IPS-20b (cell line): ENCODE measurements around the gene CRIP1.
A peak's percentile ranks its signal among the peaks of the same experiment; 100 is the strongest.

Source experiments
- H3K27ac ChIP-seq: one replicate; pipeline ENCODE4 v1.5.1; 2013; ENCODE audit warnings: low read length
- H3K27me3 ChIP-seq: 2 replicates; pipeline ENCODE4 v1.6.1; 2013; ENCODE audit warnings: mild to moderate bottlenecking, low read length, inconsistent platforms; ENCODE audit not compliant: insufficient read depth
- H3K36me3 ChIP-seq: 2 replicates; pipeline ENCODE4 v1.6.1; 2013; ENCODE audit warnings: low read depth, mild to moderate bottlenecking, inconsistent platforms, low read length, moderate library complexity; ENCODE audit not compliant: insufficient read depth
- H3K4me1 ChIP-seq: 2 replicates; pipeline ENCODE4 v1.6.1; 2013; ENCODE audit warnings: mild to moderate bottlenecking, control low read depth, inconsistent platforms, low read length, moderate library complexity; ENCODE audit not compliant: insufficient read depth
- H3K4me3 ChIP-seq: 2 replicates; pipeline ENCODE4 v1.5.1; 2013; ENCODE audit warnings: mild to moderate bottlenecking, low read length, inconsistent platforms
- H3K9ac ChIP-seq: 2 replicates; pipeline ENCODE4 v1.6.1; 2013; ENCODE audit warnings: low read depth, mild to moderate bottlenecking, inconsistent platforms, low read length, moderate library complexity
- H3K9me3 ChIP-seq: 2 replicates; pipeline ENCODE4 v1.6.1; 2013; ENCODE audit warnings: mild to moderate bottlenecking, low read depth, low read length, inconsistent platforms; ENCODE audit not compliant: insufficient read depth

The CRIP1 gene

DNA sequence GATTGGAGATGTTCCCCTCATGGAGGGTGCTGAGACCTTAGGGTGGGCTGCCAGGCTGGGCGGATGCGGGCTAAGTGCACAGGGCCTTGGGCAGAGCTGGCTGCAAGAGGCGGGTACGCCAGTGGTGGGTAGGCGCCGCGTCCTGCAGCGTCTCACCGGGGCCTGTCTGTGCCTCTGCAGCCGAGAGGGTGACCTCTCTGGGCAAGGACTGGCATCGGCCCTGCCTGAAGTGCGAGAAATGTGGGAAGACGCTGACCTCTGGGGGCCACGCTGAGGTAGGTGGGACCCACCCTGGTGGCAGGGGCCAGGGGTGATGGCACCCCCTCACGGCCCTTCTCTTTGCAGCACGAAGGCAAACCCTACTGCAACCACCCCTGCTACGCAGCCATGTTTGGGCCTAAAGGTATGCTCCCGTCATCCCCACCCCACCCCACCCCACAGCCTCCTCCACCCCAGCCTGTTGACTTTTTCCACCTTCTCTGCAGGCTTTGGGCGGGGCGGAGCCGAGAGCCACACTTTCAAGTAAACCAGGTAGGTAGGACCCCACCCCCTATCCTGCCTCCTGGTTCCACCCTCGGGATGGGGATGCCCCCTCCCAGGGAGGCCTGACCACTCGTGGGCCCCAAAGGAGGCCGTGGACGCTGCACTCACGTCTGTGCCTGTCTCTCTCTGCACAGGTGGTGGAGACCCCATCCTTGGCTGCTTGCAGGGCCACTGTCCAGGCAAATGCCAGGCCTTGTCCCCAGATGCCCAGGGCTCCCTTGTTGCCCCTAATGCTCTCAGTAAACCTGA, 1.5 kb downstream of the CRIP1 start:
- H3K9ac ChIP-seq = no peak overlapping the region
- H3K36me3 ChIP-seq = no peaks in the 10 kb centered on the region
- H3K4me1 ChIP-seq = peaks cover 4% of the 10 kb centered on the region; the same call in 1 of the 2 replicates
- H3K27me3 ChIP-seq = peaks cover 66% of the 10 kb centered on the region
- H3K9me3 ChIP-seq = no peaks in the 10 kb centered on the region
- no peak overlapping the region for H3K27ac ChIP-seq
- H3K4me3 ChIP-seq = no peak overlapping the region

GRCh38 chr14:105488781-105489541, 2.3 kb downstream of the CRIP1 start:
- Histone ChIP-seq H3K4me1 (peaks cover 4% of the 10 kb centered on the region; the same call in 1 of the 2 replicates), H3K27me3 (peaks cover 63% of the 10 kb centered on the region), H3K9ac (no peak overlapping the region), H3K27ac (no peak overlapping the region), H3K4me3 (peak overlapping the region; percentile 50; the same call in 1 of the 2 replicates), H3K36me3 (no peaks in the 10 kb centered on the region), H3K9me3 (no peaks in the 10 kb centered on the region)

DNA sequence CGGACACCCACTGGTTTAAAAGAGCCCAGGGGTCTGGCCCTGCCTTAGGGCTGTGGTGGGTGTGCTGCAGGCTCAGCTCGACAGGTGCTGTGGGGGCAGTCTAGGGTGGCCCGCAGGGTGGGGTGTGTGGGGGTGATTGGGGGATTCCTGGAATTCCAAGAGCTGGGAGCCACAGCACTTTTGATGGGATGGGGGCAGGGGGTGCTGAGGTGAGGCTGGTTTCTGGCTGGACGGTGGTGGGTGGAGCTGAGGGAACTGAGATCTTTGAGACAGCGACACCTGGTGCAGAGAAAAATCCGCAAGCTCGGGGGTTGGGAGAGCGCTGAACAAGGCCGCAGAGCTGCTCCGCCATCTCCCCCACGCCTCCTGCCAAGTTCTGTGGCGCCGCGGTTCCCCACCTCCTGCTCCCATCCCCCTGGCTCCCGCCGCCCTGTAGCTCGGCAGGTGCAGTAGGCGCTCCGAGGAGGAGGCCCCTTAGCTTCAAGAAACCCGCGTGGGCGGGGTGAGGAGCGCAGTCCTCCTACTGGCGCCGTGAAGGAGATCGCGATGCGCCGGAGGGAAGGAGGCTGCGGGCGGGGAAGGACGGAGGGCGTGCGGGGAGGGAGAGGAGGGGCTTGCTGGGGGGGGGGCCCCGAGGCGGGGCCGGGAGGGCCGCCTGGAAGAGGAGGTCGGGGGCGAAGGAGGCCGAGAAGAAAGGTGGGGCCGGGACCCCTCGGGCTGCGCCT, 3.0 kb downstream of the CRIP1 start:
- Histone ChIP-seq H3K9ac (no peak overlapping the region), H3K4me1 (peaks cover 4% of the 10 kb centered on the region; the same call in 1 of the 2 replicates), H3K36me3 (no peaks in the 10 kb centered on the region), H3K27ac (no peak overlapping the region), H3K9me3 (no peaks in the 10 kb centered on the region), H3K4me3 (peak overlapping the region; percentile 50; the same call in 1 of the 2 replicates), H3K27me3 (peaks cover 56% of the 10 kb centered on the region)

- H3K4me1 ChIP-seq = peaks cover 4% of the 10 kb centered on the region; the same call in 1 of the 2 replicates
- peak overlapping the region; percentile 50; the same call in 1 of the 2 replicates for H3K4me3 ChIP-seq
- H3K27me3 ChIP-seq = peaks cover 51% of the 10 kb centered on the region
- H3K36me3 ChIP-seq = no peaks in the 10 kb centered on the region
- peak overlapping the region; percentile 32; the same call in 1 of the 2 replicates for H3K9ac ChIP-seq
- no peaks in the 10 kb centered on the region for H3K9me3 ChIP-seq
- H3K27ac ChIP-seq = no peak overlapping the region
Measured at GRCh38 chr14:105490267-105490571, 3.5 kb downstream of the CRIP1 start.

DNA sequence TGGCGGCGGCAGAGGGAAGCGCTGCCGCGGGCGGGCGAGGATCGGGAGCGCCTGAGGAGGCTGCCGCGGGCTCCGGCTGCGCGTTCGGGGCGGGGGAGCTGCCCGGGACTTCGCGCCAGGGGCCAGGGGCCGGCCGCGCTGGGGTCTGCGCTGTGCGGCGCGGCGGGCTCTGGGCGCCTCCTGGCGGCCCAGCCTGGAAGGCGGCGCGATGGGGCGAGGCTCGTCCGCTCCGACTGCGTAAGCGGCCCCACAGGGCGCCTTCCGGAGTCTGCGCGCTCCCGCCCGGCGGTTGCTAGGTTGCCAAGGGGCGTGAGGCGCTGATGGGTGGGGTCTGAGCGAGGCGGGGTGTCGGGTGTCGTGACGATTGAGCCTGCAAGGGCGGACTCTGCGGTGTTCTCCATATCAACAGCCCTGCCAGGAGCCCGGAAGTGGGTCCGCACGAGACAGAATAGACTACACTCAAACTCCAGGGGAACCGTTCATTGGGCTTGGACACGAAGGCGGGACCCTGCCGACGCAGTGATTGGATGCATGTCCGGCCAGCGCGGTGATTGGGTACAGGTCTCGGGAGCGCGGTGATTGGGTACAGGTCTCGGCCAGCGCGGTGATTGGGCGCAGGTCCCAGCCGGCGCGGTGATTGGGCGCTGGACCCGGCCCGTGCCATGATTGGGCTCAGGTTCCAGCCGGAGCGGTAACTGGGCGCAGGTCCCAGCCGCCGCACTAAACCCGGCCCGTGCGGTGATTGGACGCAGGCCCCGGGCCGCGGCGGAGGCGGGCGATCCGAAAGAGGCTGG, 4.1 kb downstream of the CRIP1 start, which contains the start of gene TEDC1:
Gene TEDC1, plus strand, starts transcription at position 675 of the 794 bp plus-strand sequence. CDS start 130 bp downstream, outside the sequence.
- Histone ChIP-seq H3K4me1 (peaks cover 4% of the 10 kb centered on the region; the same call in 1 of the 2 replicates), H3K4me3 (peak within 1 kb of the TSS; percentile 67), H3K27ac (no peak within 1 kb of the TSS), H3K9ac (peak within 1 kb of the TSS; percentile 66; the same call in 1 of the 2 replicates), H3K36me3 (no peaks in the 10 kb centered on the region), H3K27me3 (peaks cover 45% of the 10 kb centered on the region), H3K9me3 (no peaks in the 10 kb centered on the region)

GRCh38 chr14:105491366-105491973, 4.8 kb downstream of the CRIP1 start:
- Histone ChIP-seq H3K4me1 (peaks cover 4% of the 10 kb centered on the region; the same call in 1 of the 2 replicates), H3K27me3 (peaks cover 38% of the 10 kb centered on the region), H3K27ac (no peak overlapping the region), H3K9ac (peak overlapping the region; percentile 66; the same call in 1 of the 2 replicates), H3K36me3 (no peaks in the 10 kb centered on the region), H3K4me3 (peak overlapping the region; percentile 67), H3K9me3 (no peaks in the 10 kb centered on the region)

DNA sequence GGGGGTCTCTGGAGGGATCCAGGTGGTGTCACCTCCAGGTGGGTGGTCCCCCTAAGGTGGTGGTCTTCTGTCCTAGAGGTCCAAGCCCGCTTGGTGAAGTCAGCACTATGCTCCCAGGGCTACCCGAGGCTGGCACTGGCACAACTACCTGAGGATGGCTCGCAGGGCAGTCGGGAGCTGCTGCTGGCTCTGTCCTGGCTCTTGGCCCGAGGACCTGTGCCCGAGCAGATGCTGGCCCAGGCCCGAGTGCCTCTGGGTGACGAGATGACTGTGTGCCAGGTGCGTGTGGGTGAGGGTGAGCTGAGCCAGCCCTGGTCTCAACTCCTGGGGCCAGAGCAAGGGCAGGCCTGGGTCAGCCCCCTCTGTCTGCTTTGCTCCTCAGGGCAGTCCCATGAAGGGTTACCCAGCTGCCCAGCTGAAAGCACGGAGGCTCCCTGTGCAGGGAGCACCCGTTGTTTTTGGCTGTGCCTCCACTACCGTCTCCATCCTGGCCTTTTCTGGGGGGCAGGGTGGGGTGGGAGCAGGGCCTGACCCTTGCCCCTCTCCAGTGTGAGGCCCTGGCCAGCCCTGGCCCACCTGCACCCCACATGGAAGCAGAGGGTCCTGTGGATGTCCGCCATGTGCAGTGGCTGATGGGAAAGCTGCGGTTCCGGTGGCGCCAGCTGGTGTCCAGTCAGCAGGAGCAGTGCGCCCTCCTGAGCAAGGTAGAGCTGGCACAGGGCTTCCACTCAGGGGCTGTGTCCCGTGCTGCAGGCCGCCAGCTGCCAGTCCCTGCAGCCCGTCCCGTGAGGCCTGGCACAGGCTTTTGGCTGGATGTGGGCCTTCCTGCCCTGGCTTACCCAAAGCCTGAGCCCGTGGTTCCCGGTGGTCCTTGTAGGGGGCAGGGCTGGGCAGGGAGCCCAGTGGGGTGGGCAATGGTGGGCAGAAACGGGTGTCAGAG, 5.6 kb downstream of the CRIP1 start:
- peak overlapping the region; percentile 67; the same call in 1 of the 2 replicates for H3K4me3 ChIP-seq
- no peak overlapping the region for H3K9ac ChIP-seq
- H3K27me3 ChIP-seq = peaks cover 30% of the 10 kb centered on the region
- H3K9me3 ChIP-seq = no peaks in the 10 kb centered on the region
- no peak overlapping the region for H3K27ac ChIP-seq
- no peaks in the 10 kb centered on the region for H3K36me3 ChIP-seq
- peaks cover 4% of the 10 kb centered on the region; the same call in 1 of the 2 replicates for H3K4me1 ChIP-seq

DNA sequence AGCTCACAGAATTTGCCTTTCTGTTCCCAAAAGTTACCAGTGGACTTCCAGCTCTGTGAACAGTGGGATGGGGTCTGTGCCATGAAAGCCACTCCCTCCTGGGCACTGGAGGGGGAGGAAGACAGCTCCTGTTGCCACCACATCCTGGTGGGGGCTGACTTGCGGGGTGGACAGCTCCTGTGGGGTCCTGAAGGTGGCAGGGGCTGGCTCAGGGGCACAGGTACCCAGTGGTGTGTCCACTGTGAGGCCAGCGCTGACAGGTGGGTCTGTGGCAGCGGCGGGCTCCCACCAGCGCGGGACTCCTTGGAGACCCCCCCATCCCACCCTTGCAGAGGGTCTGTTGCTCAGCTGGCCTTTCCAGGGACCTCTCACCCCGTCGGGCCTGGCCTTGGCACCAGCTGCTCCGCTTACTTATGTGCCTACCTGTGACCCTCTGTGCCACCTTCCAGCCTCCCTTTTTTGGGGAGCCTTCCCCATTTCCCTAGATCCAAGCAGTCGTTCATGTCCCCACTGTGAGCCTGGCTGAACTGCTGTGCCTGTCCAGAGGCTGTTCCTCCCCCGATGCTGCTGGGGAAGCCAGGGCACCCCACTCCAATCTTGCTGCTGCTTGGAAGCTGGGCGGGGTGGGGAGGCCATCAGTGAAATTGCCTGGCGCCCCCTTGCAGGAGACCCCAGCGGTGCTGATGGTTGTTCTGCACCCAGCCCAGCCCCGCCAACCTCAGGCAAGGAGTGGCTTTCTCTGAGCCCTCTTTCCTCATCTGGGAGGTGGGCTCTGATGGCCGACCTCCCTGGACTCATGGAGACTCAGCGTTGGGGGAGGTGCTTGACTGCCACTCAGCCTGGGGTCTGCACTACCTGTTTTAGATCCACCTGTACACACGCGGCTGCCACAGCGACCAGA, 6.5 kb downstream of the CRIP1 start:
- Histone ChIP-seq H3K4me1 (peaks cover 4% of the 10 kb centered on the region; the same call in 1 of the 2 replicates), H3K36me3 (no peaks in the 10 kb centered on the region), H3K27ac (no peak overlapping the region), H3K4me3 (no peak overlapping the region), H3K9me3 (no peaks in the 10 kb centered on the region), H3K27me3 (peaks cover 21% of the 10 kb centered on the region), H3K9ac (no peak overlapping the region)

GRCh38 chr14:105493921-105494605, 7.4 kb downstream of the CRIP1 start:
- no peak overlapping the region for H3K4me3 ChIP-seq
- H3K27ac ChIP-seq = no peak overlapping the region
- H3K4me1 ChIP-seq = peaks cover 4% of the 10 kb centered on the region; the same call in 1 of the 2 replicates
- H3K9me3 ChIP-seq = no peaks in the 10 kb centered on the region
- no peaks in the 10 kb centered on the region for H3K36me3 ChIP-seq
- H3K27me3 ChIP-seq = peaks cover 12% of the 10 kb centered on the region
- H3K9ac ChIP-seq = no peak overlapping the region
